ENCODE results near the gene PBX1.

PBX1 gene

GRCh38 chr1:164557270-164557669 is 1.7 kb upstream of the PBX1 start:
- TF ChIP-seq JUND (IDR thresholded peaks at IDR 0.05; ENCODE audit: low read depth), result no peak
- in situ Hi-C loops (cut with HindIII; ENCODE audit: low pct_unique_long_range_greater_than_20kb, low sequenced_read_pairs), result no loop called here
- DNase-seq (ENCODE audit: low read depth in 1 of 2, low spot score in 1 of 2), result peak in 1 of 2 experiments; percentile 59

GRCh38 chr1:164559342-164560051 is 513 bp downstream of the PBX1 start:
- TF ChIP-seq JUND (IDR thresholded peaks at IDR 0.05; ENCODE audit: low read depth), result no peak
- in situ Hi-C loops (cut with HindIII; ENCODE audit: low pct_unique_long_range_greater_than_20kb, low sequenced_read_pairs), result no loop called here
- peak in 1 of 2 experiments; percentile 49 for DNase-seq (ENCODE audit: low read depth in 1 of 2, low spot score in 1 of 2)

- DNase-seq (ENCODE audit: low read depth in 1 of 2, low spot score in 1 of 2), result peak in 1 of 2 experiments; percentile 44
- no peak for TF ChIP-seq JUND (IDR thresholded peaks at IDR 0.05; ENCODE audit: low read depth)
- in situ Hi-C loops (cut with HindIII; ENCODE audit: low pct_unique_long_range_greater_than_20kb, low sequenced_read_pairs), result no loop called here
Measured at GRCh38 chr1:164560121-164560541, 1.1 kb downstream of the PBX1 start.

- no peak for TF ChIP-seq JUND (IDR thresholded peaks at IDR 0.05; ENCODE audit: low read depth)
- no peak for DNase-seq (ENCODE audit: low read depth in 1 of 2, low spot score in 1 of 2)
- in situ Hi-C loops (cut with HindIII; ENCODE audit: low pct_unique_long_range_greater_than_20kb, low sequenced_read_pairs), result no loop called here
Measured at GRCh38 chr1:164560556-164560955, 1.6 kb downstream of the PBX1 start.

GRCh38 chr1:164561007-164561406 is 2.0 kb downstream of the PBX1 start:
- in situ Hi-C loops (cut with HindIII; ENCODE audit: low pct_unique_long_range_greater_than_20kb, low sequenced_read_pairs), result no loop called here
- DNase-seq (ENCODE audit: low read depth in 1 of 2, low spot score in 1 of 2), result no peak
- TF ChIP-seq JUND (IDR thresholded peaks at IDR 0.05; ENCODE audit: low read depth), result no peak

GRCh38 chr1:164561472-164561871 is 2.5 kb downstream of the PBX1 start:
- in situ Hi-C loops (cut with HindIII; ENCODE audit: low pct_unique_long_range_greater_than_20kb, low sequenced_read_pairs), result no loop called here
- TF ChIP-seq JUND (IDR thresholded peaks at IDR 0.05; ENCODE audit: low read depth), result no peak
- DNase-seq (ENCODE audit: low read depth in 1 of 2, low spot score in 1 of 2), result no peak

- in situ Hi-C loops (cut with HindIII; ENCODE audit: low pct_unique_long_range_greater_than_20kb, low sequenced_read_pairs), result no loop called here
- no peak for DNase-seq (ENCODE audit: low read depth in 1 of 2, low spot score in 1 of 2)
- TF ChIP-seq JUND (IDR thresholded peaks at IDR 0.05; ENCODE audit: low read depth), result no peak
Measured at GRCh38 chr1:164562061-164562460, 3.1 kb downstream of the PBX1 start.

GRCh38 chr1:164562511-164562910 is 3.5 kb downstream of the PBX1 start:
- DNase-seq (ENCODE audit: low read depth in 1 of 2, low spot score in 1 of 2), result no peak
- in situ Hi-C loops (cut with HindIII; ENCODE audit: low pct_unique_long_range_greater_than_20kb, low sequenced_read_pairs), result no loop called here

GRCh38 chr1:164562947-164563520 is 4.0 kb downstream of the PBX1 start:
- TF ChIP-seq JUND (IDR thresholded peaks at IDR 0.05; ENCODE audit: low read depth), result no peak
- in situ Hi-C loops (cut with HindIII; ENCODE audit: low pct_unique_long_range_greater_than_20kb, low sequenced_read_pairs), result no loop called here
- no peak for DNase-seq (ENCODE audit: low read depth in 1 of 2, low spot score in 1 of 2)

More at GRCh38 chr1:164562511-164562910, 3.5 kb downstream of the PBX1 start:
- TF ChIP-seq JUND (IDR thresholded peaks at IDR 0.05; ENCODE audit: low read depth), result no peak

GRCh38 chr1:164563721-164564360 is 4.9 kb downstream of the PBX1 start:
- in situ Hi-C loops (cut with HindIII; ENCODE audit: low pct_unique_long_range_greater_than_20kb, low sequenced_read_pairs), result no loop called here
- DNase-seq (ENCODE audit: low read depth in 1 of 2, low spot score in 1 of 2), result no peak
- TF ChIP-seq JUND (IDR thresholded peaks at IDR 0.05; ENCODE audit: low read depth), result no peak

- no peak for DNase-seq (ENCODE audit: low read depth in 1 of 2, low spot score in 1 of 2)
- in situ Hi-C loops (cut with HindIII; ENCODE audit: low pct_unique_long_range_greater_than_20kb, low sequenced_read_pairs), result no loop called here
- no peak for TF ChIP-seq JUND (IDR thresholded peaks at IDR 0.05; ENCODE audit: low read depth)
Measured at GRCh38 chr1:164564378-164564777, 5.4 kb downstream of the PBX1 start.

GRCh38 chr1:164565357-164565756 is 6.4 kb downstream of the PBX1 start:
- in situ Hi-C loops (cut with HindIII; ENCODE audit: low pct_unique_long_range_greater_than_20kb, low sequenced_read_pairs), result no loop called here
- no peak for DNase-seq (ENCODE audit: low read depth in 1 of 2, low spot score in 1 of 2)

GRCh38 chr1:164567774-164568173 is 8.8 kb downstream of the PBX1 start:
- in situ Hi-C loops (cut with HindIII; ENCODE audit: low pct_unique_long_range_greater_than_20kb, low sequenced_read_pairs), result no loop called here
- DNase-seq (ENCODE audit: low read depth in 1 of 2, low spot score in 1 of 2), result no peak

More at GRCh38 chr1:164565357-164565756, 6.4 kb downstream of the PBX1 start:
- TF ChIP-seq JUND (IDR thresholded peaks at IDR 0.05; ENCODE audit: low read depth), result no peak

More at GRCh38 chr1:164567774-164568173, 8.8 kb downstream of the PBX1 start:
- TF ChIP-seq JUND (IDR thresholded peaks at IDR 0.05; ENCODE audit: low read depth), result no peak
